IPS-NIHi7 (cell line): ENCODE data around the gene CPN2.

ENCODE experiments used
- DNase-seq: peaks from one replicate; pipeline ENCODE4 v3.0.0; 2012; ENCODE audit warnings: mixed read lengths; ENCODE audit errors: extremely low spot score

The CPN2 gene

GRCh38 chr3:194328053-194328657 lies 23.0 kb downstream of the CPN2 start:
- DNase-seq, result no peak

- no peak for DNase-seq
Observed at GRCh38 chr3:194327218-194328052, 23.7 kb downstream of the CPN2 start.

GRCh38 chr3:194326968-194327217 lies 24.2 kb downstream of the CPN2 start:
- no peak for DNase-seq

GRCh38 chr3:194326192-194326967 lies 24.7 kb downstream of the CPN2 start:
- DNase-seq, result no peak

GRCh38 chr3:194325424-194326153 lies 25.5 kb downstream of the CPN2 start:
- no peak for DNase-seq

- DNase-seq, result no peak
Observed at GRCh38 chr3:194324823-194325327, 26.3 kb downstream of the CPN2 start.

- no peak for DNase-seq
Observed at GRCh38 chr3:194323785-194324735, 27.1 kb downstream of the CPN2 start.

GRCh38 chr3:194322678-194323211 lies 28.4 kb downstream of the CPN2 start:
- DNase-seq, result no peak

GRCh38 chr3:194321693-194322640 lies 29.2 kb downstream of the CPN2 start:
- no peak for DNase-seq

GRCh38 chr3:194320744-194321243 lies 30.3 kb downstream of the CPN2 start:
- no peak for DNase-seq

- DNase-seq, result no peak
Observed at GRCh38 chr3:194320100-194320499, 31.0 kb downstream of the CPN2 start.

- no peak for DNase-seq
Observed at GRCh38 chr3:194318511-194319161, 32.5 kb downstream of the CPN2 start.

GRCh38 chr3:194316918-194317317 lies 34.2 kb downstream of the CPN2 start:
- DNase-seq, result no peak

- DNase-seq, result no peak
Observed at GRCh38 chr3:194315965-194316361, 35.2 kb downstream of the CPN2 start.

GRCh38 chr3:194315088-194315964 lies 35.8 kb downstream of the CPN2 start:
- peak; percentile 94 for DNase-seq

GRCh38 chr3:194314388-194315068 lies 36.6 kb downstream of the CPN2 start:
- no peak for DNase-seq
